ENCODE results near the gene UNC13A. TPM values are rescaled to one million over a fixed set of nuclear protein-coding genes. Genes with fewer than 3 reads are reported as not detected.

The UNC13A gene
- polyA plus RNA-seq, 3 donors, result 0.10 to 0.28 (median 0.16) TPM

DNA sequence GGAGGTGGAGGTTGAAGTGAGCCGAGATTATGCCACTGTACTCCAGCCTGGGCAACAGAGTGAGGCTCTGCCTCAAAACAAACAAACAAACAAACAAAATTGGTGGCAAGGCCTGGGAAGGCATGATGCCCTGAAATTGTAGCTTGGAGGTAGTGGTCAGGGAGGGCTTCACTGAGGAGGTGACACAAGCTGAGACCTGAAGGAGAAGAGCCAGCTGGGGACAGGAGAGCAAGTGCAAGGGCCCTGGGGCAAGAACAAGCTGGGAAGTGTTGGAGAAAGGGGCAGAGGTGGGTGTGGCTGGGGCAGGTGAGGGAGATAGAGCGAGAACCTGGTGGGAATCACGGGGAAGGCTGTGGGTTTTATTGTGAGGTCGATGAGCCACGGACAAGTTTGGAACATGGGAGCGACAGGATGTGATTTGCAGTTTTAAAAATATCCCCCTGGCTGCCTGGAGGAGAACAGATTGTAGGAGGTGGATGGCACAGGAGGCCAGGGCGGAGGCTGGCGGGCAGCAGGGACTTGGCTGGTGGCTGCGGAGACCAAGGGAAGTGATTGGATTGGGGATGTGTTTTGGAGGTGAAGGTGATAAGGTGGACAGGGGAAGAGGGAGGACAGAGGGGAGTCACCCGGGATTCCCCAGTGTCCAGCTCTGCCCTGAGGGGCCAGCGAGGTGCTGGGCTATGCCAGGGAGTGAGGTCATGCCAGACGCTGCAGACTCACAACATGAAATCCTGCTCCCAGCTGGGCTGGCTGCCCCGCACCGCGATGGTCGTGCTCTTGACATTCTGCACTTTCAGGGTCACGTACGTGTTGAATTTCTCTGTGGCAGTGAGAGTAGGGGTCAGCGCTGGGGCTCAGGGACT is 14.0 kb downstream of the UNC13A start:
- no peak for DNase-seq (ENCODE audit: low read depth in 3 of 3, low spot score in 2 of 3)

DNA sequence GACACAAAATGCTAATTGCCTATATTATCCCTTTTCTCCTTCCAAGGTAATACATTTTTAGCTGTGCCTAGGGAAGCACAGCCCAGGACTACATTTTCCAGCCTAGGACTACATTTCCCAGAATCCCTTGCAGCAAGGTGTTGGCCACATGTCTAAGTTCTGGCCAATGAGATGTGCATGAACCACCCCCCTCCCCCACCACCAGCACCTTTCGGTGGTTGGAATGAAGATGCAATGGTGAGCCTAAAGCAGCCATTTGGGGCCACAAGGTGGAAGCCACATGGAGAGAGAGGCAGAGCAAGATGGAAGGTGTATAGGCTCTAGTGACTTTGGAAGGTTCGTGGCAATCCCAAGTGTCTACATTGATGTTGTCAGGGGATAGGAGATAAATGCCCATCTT is 16.2 kb downstream of the UNC13A start:
- no peak for DNase-seq (ENCODE audit: low read depth in 3 of 3, low spot score in 2 of 3)

DNA sequence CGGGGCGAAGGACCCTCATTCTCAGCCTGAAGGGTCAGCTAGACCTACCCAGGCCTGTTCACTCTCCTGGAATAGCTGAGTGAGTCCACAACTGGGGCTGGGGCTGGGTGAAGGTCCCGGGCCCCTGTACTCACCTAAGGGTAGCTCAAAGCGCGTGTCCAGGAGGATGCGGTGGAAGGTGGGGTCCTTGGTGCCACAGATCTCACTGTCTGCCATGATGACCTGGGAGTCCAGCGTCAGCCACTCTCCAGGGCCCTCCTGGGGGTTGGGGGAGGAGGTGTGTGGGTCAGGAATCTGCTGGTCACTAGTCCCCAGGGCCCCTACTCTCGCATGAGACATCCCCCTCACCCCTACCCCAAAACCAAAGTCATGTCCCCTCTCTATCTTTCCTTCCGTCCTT is 18.7 kb downstream of the UNC13A start:
- no peak for DNase-seq (ENCODE audit: low read depth in 3 of 3, low spot score in 2 of 3)

DNA sequence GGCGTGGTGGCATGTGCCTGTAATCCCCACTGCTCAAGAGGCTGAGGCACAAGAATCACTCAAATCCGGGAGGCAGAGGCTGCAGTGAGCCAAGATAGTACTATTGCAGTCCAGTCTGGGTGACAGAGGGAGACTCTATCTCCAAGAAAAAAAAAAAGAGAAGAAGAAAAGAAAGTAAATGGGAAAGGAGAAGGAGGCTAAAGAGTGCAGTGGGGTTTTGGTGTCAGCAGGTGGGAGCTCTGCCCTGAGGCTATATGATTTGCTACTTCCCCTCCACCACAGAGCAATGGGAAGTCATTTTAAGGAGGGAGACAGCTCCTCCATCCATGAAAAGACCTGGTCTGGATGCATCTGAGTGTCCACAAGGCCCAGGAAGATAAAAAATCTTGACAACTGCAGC is 23.1 kb downstream of the UNC13A start:
- no peak for DNase-seq (ENCODE audit: low read depth in 3 of 3, low spot score in 2 of 3)

DNA sequence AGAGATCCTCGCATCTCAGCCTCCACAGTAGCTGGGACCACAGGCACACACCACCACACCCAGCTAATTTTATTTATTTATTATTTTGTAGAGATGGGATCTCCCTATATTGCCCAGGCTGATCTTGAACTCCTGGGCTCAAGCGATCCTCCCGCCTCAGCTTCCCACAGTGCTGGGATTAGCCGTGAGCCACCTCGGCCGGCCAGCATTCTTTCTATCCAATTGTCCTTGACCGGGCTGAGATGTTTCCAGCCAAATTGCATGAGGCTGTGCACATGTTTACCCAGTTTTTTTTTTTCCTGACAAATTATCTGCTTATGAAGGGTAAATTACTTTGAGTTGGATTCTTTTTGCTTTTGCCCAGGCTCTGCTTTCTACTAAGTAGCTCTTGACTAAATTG is 28.2 kb downstream of the UNC13A start:
- DNase-seq (ENCODE audit: low read depth in 3 of 3, low spot score in 2 of 3), result no peak

DNA sequence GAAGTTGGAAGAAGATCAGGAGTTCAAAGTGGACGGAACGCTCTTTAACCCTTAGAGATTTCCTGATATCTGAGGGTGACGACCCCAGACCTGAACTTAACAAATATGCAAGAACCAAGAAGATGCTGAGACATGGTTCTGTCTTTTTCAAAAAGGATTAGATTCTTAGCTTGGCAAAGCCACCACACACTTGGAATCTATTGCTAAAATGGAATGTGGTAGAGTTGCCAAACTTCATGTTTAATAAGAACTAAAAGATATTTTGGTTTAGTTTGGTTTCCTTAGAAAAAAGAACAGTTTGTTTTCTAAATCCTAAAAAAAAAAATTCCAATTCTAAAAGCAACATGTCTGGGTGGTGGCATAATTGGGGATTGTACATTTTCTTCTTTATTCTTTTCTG is 29.5 kb downstream of the UNC13A start:
- DNase-seq (ENCODE audit: low read depth in 3 of 3, low spot score in 2 of 3), result no peak

DNA sequence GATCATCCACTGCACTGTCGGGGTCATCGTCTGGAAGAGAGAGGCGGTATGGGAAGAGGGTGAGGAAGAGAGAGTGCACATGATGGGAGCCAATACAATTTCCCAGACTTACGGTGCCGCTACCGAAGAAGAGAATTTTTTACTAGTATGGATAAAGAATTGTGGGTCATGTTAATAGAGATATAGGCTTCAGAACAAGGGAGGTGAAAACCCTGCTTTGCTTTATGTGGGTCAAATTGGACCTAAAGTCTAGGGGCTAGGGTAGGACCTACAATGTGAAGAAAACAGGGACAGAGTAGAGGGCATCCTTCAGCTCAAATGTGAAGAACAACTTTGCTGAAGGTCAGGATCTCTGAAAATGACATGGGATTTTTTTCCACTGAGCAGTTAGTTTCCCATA is 29.9 kb downstream of the UNC13A start:
- no peak for DNase-seq (ENCODE audit: low read depth in 3 of 3, low spot score in 2 of 3)

DNA sequence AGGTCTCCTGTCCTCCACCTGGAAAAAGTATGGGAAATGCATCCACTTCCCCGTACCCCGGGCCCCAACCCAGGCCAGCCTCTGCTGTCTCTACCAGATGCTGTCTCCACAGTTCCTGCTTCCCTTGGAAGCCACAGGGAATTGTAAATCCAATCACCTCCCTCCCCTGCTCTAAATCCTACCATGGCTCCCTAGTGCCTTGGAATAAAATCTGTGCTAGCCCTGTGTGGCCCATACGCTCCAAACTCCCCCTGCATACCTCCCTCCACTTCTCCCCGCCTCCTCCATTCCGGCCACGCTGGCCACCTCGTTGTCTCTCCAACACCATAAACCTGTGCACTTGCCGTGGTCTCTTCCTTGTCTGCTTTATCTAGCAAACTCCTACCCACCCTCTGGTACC is 31.2 kb downstream of the UNC13A start:
- no peak for DNase-seq (ENCODE audit: low read depth in 3 of 3, low spot score in 2 of 3)

DNA sequence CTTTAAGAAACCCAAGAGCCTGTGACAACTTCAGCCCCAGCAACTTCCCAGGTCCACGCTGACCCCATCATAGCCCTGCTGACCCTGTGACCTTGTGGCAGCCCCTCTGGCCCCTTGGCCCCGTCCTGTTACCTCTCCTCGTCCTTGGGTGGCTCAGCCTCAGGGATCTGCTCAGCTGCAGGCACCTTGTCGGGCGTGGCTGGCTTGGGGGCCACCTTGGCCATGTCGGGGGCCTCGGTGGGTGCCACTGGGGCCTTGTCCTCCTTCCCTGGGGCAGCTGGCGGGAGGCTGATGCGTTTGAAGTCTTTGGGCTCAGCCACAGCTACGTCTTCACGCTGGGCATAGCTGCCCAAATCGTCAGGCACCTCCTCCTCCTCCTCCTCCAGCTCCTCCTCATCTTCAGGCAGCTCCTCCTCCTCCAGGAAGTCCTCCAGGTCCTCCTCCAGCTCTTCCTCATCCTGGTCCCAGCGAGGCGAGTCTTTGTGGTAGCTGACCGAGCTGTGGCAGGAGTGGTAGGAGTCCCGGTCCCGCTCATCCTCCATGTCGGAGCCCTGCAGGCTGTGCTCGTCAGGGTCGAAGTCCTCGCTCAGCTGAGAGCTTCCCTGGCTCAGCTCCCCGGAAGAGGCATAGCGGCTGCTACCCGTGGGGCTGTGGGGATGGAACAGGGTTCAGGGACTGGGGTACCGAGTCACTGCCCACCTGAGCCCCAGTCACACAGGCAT is 32.2 kb downstream of the UNC13A start:
- DNase-seq (ENCODE audit: low read depth in 3 of 3, low spot score in 2 of 3), result no peak

DNA sequence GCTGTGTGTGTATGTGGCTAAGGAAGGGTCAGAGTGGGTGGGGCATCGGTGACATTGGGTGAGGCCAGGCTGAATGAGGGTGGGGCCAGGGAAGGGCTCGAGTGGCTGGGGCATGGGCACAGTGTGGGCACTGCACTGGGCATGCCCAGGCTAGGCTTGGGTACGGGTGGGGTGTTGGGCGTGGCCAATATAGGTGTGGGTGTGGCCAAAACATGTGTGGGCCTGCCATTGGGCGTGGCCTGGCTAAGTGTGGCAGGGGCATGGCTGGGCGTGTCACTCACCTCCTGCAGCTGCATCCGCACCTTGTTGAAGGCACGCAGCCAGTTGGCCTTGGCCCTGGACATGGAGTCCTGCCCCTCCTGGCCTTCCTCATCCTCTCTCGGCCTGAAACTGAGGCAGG is 33.2 kb downstream of the UNC13A start:
- DNase-seq (ENCODE audit: low read depth in 3 of 3, low spot score in 2 of 3), result no peak

DNA sequence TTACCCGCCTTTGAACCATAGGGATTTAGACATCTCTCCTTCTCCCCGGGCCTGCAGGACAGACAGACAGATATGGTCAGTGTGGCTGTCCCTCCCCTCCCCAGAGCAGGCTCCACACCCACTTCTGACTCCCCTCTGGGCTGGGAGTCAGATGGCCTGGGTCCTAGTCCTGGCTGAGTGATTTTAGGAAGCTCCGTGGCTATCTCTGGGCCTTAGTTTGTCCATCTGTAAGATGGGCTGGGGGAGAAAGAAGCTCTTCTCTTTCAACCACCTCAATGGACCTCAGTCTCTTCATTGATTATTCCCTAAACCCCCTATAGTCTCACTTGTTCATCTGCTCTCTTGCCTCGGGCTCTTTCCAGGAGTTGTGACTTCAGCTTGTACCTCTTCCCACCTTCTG is 35.5 kb downstream of the UNC13A start:
- no peak for DNase-seq (ENCODE audit: low read depth in 3 of 3, low spot score in 2 of 3)

DNA sequence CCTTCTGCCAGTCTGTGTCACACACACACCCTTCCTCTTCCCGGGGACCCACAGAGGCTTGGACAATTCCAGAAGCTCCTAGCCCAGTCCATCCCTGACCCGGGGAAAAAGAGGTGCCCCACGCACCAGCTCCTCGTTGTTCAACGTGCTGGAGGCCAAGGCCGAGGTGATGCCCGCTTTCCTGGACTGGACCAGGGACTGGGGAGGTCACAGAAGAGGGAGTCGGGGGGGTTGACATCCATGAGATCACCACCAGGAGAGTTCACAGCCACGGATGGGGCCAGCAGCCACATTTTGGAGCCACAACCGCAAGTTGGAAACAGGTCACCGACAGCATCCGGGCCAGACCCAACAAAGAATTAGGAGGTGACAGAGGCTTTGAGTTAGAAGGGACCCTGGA is 39.4 kb downstream of the UNC13A start:
- DNase-seq (ENCODE audit: low read depth in 3 of 3, low spot score in 2 of 3), result no peak

DNA sequence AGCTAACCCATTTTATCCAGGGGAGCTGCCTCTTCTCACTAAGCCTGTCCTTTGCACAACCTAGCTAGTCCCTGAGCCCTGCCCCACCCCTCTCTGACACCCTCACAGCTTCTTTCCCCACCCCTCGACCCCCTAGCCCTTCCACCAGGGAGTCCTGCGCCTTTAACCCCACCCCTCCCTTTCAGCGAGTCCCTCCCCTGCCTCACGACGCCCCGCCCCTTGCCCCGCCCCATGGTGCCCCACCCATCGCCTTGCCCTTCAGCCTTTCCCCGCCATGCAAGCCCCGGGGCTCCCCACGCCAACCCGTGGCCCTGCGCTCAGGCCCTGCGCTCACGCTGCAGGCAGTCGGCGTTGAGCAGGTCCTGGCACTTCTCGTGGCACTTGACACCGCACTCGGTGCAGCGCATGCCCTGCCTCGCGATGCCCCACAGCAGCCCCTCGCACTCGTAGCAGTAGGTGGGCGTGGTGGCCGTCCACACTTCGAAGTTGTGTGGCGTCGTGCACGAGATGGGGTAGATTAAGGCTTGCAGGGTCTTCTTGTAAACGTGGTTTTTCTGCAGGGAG is 40.0 kb downstream of the UNC13A start:
- DNase-seq (ENCODE audit: low read depth in 3 of 3, low spot score in 2 of 3), result no peak

DNA sequence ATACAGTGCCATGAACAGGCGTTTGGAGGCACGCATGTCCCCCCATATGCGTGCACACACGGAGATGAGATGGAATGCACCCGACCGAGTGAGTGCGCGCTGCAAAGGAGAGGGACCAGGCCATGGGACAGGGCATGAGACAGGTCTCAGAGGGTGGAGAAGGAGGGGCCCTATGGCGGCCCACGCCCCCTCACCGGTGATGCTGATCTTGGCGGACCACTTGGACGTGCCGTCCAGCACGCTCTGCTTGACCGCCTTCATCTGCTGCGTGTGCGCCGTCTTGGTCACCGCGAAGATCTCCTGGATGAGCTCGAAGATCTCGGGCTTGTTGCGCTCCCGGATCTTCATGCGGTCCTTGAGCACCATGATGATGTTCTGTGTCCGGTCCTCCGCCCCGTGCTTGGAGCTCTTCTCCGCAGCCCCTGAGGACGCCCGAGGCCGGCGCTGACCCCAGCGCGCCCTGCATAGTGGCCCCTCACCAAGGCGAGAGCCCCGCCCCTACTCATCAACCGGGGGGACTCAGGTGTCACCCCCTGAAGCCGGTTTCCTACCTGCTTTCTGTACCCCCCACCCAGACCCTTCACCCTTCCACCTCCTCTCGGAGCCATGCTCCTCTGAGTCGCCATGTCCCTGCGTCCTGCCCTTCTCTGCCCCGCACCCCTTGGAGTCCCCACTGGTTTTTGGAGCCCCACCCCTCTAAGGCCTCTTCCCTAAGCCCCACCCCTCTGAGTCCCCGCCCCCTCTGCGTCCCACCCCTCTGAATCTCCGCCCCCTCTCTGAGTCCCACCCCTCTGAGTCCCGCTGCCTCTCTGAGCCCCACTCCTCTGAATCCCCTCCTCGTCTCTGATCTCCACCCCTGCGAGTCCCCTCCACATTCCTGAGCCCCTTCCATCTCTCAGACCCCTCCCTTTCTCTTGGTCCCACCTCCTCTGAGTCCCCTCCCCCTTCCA is 40.8 kb downstream of the UNC13A start:
- no peak for DNase-seq (ENCODE audit: low read depth in 3 of 3, low spot score in 2 of 3)

DNA sequence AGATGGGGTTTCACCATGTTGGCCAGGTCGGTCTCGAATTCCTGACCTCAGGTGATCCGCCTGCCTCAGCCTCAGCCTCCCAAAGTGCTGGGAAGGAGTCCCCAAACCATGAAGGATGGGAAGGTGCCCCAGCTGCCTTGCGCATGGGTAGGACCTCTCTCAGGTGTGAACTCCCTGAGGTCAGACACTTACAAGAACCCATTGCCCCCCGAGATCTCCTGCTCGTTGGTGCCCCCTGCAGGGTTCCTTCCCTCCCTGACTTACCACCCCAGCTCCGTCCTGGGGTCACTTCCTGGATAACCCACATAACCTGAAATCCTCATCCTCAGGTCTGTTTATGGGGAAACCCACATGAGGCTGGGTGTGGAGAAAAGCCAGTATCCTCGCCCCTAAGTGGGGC is 41.7 kb downstream of the UNC13A start:
- no peak for DNase-seq (ENCODE audit: low read depth in 3 of 3, low spot score in 2 of 3)

DNA sequence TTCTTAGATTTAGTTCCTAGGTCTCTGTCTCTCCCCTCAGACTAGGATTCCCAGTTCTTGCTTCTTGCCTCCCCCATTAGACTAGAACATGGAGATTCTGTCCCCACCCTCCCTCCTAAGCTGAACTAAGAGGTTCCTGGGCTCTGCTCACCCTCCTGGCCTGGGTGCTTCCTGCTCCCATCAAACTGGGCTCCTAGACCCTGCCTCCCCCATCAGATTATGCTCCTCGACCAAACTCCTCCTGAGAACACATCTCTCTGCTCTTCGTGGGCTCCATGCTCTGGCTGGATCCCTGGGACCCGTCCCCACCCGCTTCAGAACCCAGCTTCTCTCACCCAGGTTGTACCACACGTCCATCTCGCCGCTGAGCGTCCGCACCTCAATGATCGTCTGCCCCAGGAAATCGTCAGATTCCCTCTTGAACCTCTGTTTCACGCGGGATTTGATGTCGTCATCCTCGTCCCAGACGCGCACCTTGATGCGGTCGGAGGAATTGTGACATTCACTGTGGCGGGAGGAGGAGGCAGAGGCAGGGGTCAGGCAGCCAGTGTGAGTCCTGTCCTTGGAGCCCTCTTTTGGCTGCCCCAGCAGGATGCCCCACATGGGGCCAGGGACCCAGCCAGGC is 42.7 kb downstream of the UNC13A start:
- no peak for DNase-seq (ENCODE audit: low read depth in 3 of 3, low spot score in 2 of 3)

DNA sequence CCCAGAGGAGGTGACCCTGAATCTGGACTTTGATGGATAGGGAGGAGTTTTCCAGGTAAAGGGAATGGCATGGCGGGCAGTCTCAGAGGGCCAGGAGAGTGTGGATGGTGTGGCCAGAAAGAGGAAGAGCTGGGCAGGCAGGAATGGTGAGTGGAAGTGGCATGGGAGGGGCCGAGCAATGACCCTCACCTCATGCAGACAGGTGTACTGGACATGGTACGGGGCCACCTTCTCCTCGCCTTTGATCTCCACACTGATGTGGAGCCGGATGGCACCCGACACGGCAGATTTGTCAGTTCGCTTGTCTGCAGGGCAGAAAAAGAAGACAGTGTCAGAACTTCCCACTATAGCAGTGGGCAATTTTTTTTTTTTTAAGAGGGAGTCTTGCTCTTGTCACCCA is 45.5 kb downstream of the UNC13A start:
- no peak for DNase-seq (ENCODE audit: low read depth in 3 of 3, low spot score in 2 of 3)

DNA sequence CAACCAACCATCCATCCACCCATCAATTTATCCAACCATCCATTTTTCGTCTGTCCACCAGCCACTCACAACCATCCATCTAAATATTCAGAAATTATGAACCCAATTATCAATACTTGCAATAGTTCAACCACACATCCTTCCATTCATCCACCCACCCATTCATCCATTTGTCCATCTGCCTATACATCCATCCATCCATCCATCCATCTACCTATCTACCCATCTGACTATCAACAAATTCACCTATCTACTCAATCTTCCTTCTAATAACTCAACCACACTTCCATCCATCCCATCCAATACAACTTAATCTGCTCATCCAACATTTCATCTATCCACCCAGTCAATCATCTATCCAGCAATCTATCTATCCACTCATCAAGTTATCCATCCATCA is 46.3 kb downstream of the UNC13A start:
- DNase-seq (ENCODE audit: low read depth in 3 of 3, low spot score in 2 of 3), result no peak

DNA sequence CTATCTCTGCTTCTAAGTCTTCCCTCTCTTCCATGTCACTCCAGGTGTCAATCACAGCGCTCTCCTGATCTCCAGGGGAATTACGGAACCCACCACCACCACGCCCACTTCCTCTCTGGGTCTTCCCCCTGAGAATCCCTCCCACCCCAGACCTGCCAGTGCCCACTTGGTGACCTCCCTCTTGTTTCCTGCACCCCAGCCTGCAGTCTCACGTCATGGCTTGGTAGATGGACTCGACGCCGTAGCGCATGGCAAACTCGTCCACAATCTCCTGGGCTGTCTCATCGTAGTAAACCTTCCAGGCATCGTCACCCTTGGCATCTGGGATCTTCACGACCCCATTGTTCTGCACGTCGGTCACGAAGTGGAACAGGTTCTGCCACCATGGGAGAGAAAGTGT is 47.0 kb downstream of the UNC13A start:
- no peak for DNase-seq (ENCODE audit: low read depth in 3 of 3, low spot score in 2 of 3)

DNA sequence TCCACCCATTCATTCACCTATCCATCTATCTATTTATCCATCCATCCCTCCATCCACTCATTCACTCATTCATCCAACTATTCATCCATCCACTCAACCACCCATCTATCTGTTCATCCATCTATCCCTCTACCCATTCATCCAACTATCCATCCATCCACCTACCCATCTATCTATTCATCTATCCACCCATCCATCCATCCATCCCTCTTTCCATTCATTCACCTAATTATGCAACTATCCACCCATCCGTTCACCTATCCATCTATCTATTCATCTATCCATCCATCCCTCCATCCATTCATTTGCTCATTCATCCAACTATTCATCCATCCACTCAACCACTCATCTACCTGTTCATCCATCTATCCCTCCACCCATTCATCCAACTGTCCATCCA is 54.5 kb downstream of the UNC13A start:
- DNase-seq (ENCODE audit: low read depth in 3 of 3, low spot score in 2 of 3), result no peak
